Skeletal muscle tissue (tissue), 4 donors: ENCODE results near the gene XPO4. TPM values are rescaled to one million over a fixed set of nuclear protein-coding genes. Genes with fewer than 3 reads are reported as not detected.
"Not testable (repeated sequence)": the region's sequence is repeated elsewhere in the genome, so short reads cannot be mapped to it uniquely, and the experiment has no call there.

Experiments used
- H3K27ac ChIP-seq: one replicate; pipeline ENCODE4 v1.7.0; 2013; ENCODE audit warnings: mild to moderate bottlenecking, low read depth, low read length, inconsistent platforms
- H3K27me3 ChIP-seq, 3 donors: one replicate each; pipeline ENCODE4 v1.7.0; 2013; ENCODE audit warnings: low read length in 3 of 3; ENCODE audit not compliant: control insufficient read depth in 3 of 3, insufficient read depth in 3 of 3
- H3K36me3 ChIP-seq, 3 donors: one replicate each; pipeline ENCODE4 v1.7.0; 2013; ENCODE audit warnings: low read length in 3 of 3; ENCODE audit not compliant: control insufficient read depth in 3 of 3, insufficient read depth in 3 of 3
- H3K4me1 ChIP-seq, 3 donors: one replicate each; pipeline ENCODE4 v1.7.0; 2013; ENCODE audit warnings: low read length in 3 of 3, mild to moderate bottlenecking in 3 of 3; ENCODE audit not compliant: control insufficient read depth in 3 of 3, insufficient read depth in 3 of 3
- H3K4me3 ChIP-seq, 3 donors: one replicate each; pipeline ENCODE4 v1.7.0; 2013; ENCODE audit warnings: low read length in 3 of 3
- H3K9ac ChIP-seq, 3 donors: one replicate each; pipeline ENCODE4 v1.7.0; 2013; ENCODE audit warnings: low read length in 3 of 3, mild to moderate bottlenecking in 3 of 3, moderate library complexity in 2 of 3, low read depth in 1 of 3
- H3K9me3 ChIP-seq, 3 donors: one replicate each; pipeline ENCODE4 v1.7.0; 2013; ENCODE audit warnings: low read length in 3 of 3; ENCODE audit not compliant: control insufficient read depth in 3 of 3
- total RNA-seq: library from RNA; depleted of rRNA; stranded (reverse); fragments of >200 nt; gene quantifications from one replicate; pipeline ENCODE4 v1.2.3, GENCODE V29; 2014
- donor health status: Osteomylitis.

XPO4 gene
- total RNA-seq, 1 donor from 2014 or later, result 28.2 TPM

GRCh38 chr13:20754009-20754408 lies 148.5 kb downstream of the XPO4 start:
- Histone ChIP-seq H3K4me1 (peaks cover 2 to 5% (median 3%) of the 10 kb centered on the region in 3 donors), H3K9ac (no peak overlapping the region), H3K27ac (no peak overlapping the region), H3K27me3 (no peaks in the 10 kb centered on the region), H3K4me3 (no peak overlapping the region), H3K9me3 (peaks cover 0 to 2% (median 0%) of the 10 kb centered on the region in 3 donors), H3K36me3 (peaks cover 0 to 17% (median 4%) of the 10 kb centered on the region in 3 donors)

- no peak overlapping the region for H3K9ac ChIP-seq
- H3K9me3 ChIP-seq, result peaks cover 0 to 2% (median 0%) of the 10 kb centered on the region in 3 donors
- no peaks in the 10 kb centered on the region for H3K4me1 ChIP-seq
- no peak overlapping the region for H3K27ac ChIP-seq
- H3K27me3 ChIP-seq, result no peaks in the 10 kb centered on the region
- H3K4me3 ChIP-seq, result no peak overlapping the region
- peaks cover 0 to 4% (median 2%) of the 10 kb centered on the region in 3 donors for H3K36me3 ChIP-seq
These were observed 153.2 kb downstream of the XPO4 start for GRCh38 chr13:20749377-20749776.

GRCh38 chr13:20743830-20744404 lies 158.6 kb downstream of the XPO4 start:
- not testable (repeated sequence) for H3K36me3 ChIP-seq, H3K4me1 ChIP-seq, H3K27ac ChIP-seq, H3K9ac ChIP-seq, H3K9me3 ChIP-seq, H3K4me3 ChIP-seq, H3K27me3 ChIP-seq

- Histone ChIP-seq H3K4me3 (no peak overlapping the region), H3K36me3 (peaks cover 0 to 6% (median under 1%) of the 10 kb centered on the region in 3 donors), H3K27me3 (no peaks in the 10 kb centered on the region), H3K27ac (no peak overlapping the region), H3K4me1 (no peaks in the 10 kb centered on the region), H3K9me3 (no peaks in the 10 kb centered on the region), H3K9ac (no peak overlapping the region)
These were observed 162.5 kb downstream of the XPO4 start for GRCh38 chr13:20740021-20740420.

GRCh38 chr13:20738616-20739015 lies 163.9 kb downstream of the XPO4 start:
- Histone ChIP-seq H3K27ac (no peak overlapping the region), H3K9ac (no peak overlapping the region), H3K27me3 (no peaks in the 10 kb centered on the region)

GRCh38 chr13:20729633-20730585 lies 172.6 kb downstream of the XPO4 start:
- H3K36me3 ChIP-seq, result peaks cover 0 to 9% (median 4%) of the 10 kb centered on the region in 3 donors
- no peak overlapping the region for H3K4me3 ChIP-seq
- H3K9ac ChIP-seq, result no peak overlapping the region
- peaks cover 6 to 13% (median 10%) of the 10 kb centered on the region in 3 donors for H3K4me1 ChIP-seq
- no peak overlapping the region for H3K27ac ChIP-seq
- no peaks in the 10 kb centered on the region for H3K9me3 ChIP-seq
- no peaks in the 10 kb centered on the region for H3K27me3 ChIP-seq

More at GRCh38 chr13:20738616-20739015, 163.9 kb downstream of the XPO4 start:
- Histone ChIP-seq H3K4me3 (no peak overlapping the region), H3K4me1 (no peaks in the 10 kb centered on the region), H3K36me3 (peaks cover 0 to 6% (median 2%) of the 10 kb centered on the region in 3 donors), H3K9me3 (no peaks in the 10 kb centered on the region)

- Histone ChIP-seq H3K4me3 (peak overlapping the region in 1 of 3 donors; percentile 48), H3K36me3 (peaks cover 0 to 9% (median 4%) of the 10 kb centered on the region in 3 donors), H3K9me3 (no peaks in the 10 kb centered on the region), H3K27ac (peak overlapping the region; percentile 67), H3K27me3 (no peaks in the 10 kb centered on the region), H3K9ac (peak overlapping the region in 2 of 3 donors; percentile 43 to 60), H3K4me1 (peaks cover 6 to 13% (median 10%) of the 10 kb centered on the region in 3 donors)
These were observed 173.8 kb downstream of the XPO4 start for GRCh38 chr13:20728579-20729311.

- no peak overlapping the region for H3K4me3 ChIP-seq
- no peak overlapping the region for H3K27ac ChIP-seq
- peaks cover 0 to 9% (median 4%) of the 10 kb centered on the region in 3 donors for H3K36me3 ChIP-seq
- H3K9ac ChIP-seq, result no peak overlapping the region
- H3K4me1 ChIP-seq, result peaks cover 6 to 13% (median 10%) of the 10 kb centered on the region in 3 donors
- H3K9me3 ChIP-seq, result no peaks in the 10 kb centered on the region
- H3K27me3 ChIP-seq, result no peaks in the 10 kb centered on the region
These were observed 174.7 kb downstream of the XPO4 start for GRCh38 chr13:20727856-20728255.
